GM21515 (cell line): ENCODE measurements around the gene IFNG.

Experiments
- ATAC-seq: cut with Tn5 transposase; IDR thresholded peaks from one replicate; pipeline ENCODE4 v1.9.1; 2021; ENCODE audit not compliant: unreplicated experiment

IFNG gene

DNA sequence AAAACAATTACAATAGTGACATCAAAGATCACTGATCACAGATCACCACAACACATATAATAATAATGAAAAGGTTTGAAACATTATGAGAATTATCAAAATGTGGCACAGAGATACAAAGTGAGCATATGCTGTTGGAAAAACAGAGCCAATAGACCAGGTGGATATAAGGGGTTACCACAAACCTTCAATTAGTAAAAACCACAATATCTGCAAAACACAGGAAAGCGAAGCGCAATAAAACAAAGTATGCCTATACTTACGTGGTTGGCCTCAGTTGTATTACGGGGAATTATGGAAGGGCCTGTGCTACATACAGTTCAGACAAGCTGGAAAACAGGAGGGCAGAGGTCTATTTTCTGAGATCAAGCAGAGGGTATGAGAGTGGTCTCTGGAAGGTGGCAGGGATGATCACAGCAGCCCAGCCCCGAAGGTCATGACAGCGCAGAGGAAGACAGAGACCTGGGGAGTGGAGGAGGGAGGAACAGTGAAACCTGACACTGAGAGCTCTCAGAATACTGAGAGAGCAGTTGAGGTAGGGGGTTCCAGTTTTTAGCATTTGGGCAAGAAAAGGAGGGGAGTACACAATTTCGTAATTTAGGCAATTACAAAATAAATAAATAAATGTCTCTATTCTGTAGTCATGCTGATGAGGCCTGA is 41.3 kb downstream of the IFNG start:
- ATAC-seq = no peak

DNA sequence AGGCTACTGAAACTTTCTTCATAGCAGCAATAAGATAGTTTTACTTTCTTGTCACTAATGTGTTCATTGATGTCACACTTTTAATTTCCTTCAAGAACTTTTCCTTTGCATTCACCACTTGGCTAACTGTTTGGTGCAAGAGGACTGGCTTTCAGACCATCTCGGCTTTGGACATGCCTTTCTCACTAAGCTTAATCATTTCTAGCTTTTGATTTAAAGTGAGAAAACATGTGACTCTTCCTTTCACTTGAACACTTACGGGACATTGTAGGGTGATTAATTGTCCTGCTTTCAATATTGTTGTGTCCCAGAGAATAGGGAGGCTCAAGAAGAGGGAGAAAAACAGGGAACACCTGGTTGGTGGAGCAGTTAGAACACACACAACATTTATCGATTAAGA is 41.9 kb downstream of the IFNG start:
- ATAC-seq = no peak

GRCh38 chr12:68115281-68115680 is 44.3 kb downstream of the IFNG start:
- ATAC-seq = no peak

DNA sequence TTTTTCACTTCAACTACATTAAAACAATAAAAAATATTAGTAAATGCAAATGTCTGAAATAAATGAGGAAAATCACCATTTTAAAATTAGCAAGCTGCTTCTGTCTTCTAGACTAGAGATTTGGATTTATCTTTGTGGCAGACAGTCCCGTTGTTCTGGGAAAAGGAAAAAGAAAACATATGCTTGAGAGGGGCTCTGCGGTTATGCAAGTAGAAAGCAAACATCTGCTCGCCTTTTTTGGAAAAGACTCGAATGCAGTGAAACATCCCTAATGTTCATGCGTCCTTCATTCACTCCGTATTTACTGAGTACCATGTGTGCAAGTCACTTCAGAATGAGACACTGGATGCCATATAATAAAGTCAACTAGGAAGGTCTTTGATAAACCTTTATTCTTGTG is 44.9 kb downstream of the IFNG start:
- no peak for ATAC-seq

- ATAC-seq = no peak
These were observed 45.9 kb downstream of the IFNG start for GRCh38 chr12:68113644-68114043.

GRCh38 chr12:68111995-68112394 is 47.5 kb downstream of the IFNG start:
- ATAC-seq = no peak

- ATAC-seq = no peak
These were observed 49.9 kb downstream of the IFNG start for GRCh38 chr12:68109444-68110217.

DNA sequence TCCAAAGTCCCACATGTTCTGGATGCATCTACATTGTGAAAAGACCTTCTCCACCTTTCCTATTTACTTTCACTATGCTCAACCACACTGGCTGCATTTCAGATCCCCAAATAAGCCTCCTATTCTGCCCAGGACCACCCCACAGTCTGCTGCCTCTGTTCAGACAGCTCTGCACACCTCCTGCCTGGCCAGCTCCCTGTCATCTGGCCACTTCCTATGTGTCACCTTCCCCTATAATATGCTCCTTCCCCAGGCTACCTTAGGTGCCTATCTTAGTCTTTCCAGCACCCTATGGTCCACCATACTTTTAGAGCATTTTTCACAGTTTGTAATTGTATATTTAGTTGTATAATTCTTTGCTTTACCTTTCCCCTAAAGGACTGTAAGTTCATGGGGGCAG is 50.5 kb downstream of the IFNG start:
- no peak for ATAC-seq

DNA sequence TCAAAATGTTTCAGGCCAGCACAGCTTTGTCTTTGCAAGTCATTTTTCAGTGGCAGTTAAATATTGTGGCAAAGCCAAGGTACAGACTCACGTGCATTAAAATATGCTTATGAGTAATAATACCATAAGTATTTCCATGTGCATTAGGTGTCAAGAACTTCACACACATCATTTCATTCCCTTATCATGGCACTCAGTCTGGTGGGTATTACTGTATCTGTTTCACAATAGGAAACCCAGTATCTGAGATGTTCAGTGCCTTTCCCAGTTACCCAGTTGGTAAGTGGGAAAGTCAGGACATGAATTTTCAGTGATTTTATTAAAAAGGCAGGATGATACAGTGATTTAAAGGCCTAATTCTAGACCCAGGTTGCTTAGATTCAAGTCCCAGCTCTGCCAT is 52.9 kb downstream of the IFNG start:
- no peak for ATAC-seq

- ATAC-seq = no peak
These were observed 53.4 kb downstream of the IFNG start for GRCh38 chr12:68106160-68106559.
